ENCODE measurements around the gene DNAJC21.
"Not testable (repeated sequence)": the region's sequence is repeated elsewhere in the genome, so short reads cannot be mapped to it uniquely, and the experiment has no call there.

DNAJC21 gene

GRCh38 chr5:34929134-34929719, at the start of gene DNAJC21:
TSS of gene DNAJC21 (plus strand) at chr5:34929559. CDS start at chr5:34929820, 261 bp downstream.
- peak; percentile 97 for DNase-seq

GRCh38 chr5:34881246-34881645, 48.1 kb upstream of the DNAJC21 start:
- DNase-seq, result no peak

- DNase-seq, result no peak
These were observed 42.8 kb upstream of the DNAJC21 start for GRCh38 chr5:34886392-34887119.

- no peak for DNase-seq
These were observed 40.0 kb upstream of the DNAJC21 start for GRCh38 chr5:34889394-34889793.

- DNase-seq, result no peak
These were observed 37.4 kb upstream of the DNAJC21 start for GRCh38 chr5:34891981-34892380.

- DNase-seq, result no peak
These were observed 36.9 kb upstream of the DNAJC21 start for GRCh38 chr5:34892414-34892813.

- DNase-seq, result no peak
These were observed 34.6 kb upstream of the DNAJC21 start for GRCh38 chr5:34894716-34895115.

GRCh38 chr5:34895641-34896419, 33.5 kb upstream of the DNAJC21 start:
- no peak for DNase-seq

- no peak for DNase-seq
These were observed 31.7 kb upstream of the DNAJC21 start for GRCh38 chr5:34897646-34898045.

GRCh38 chr5:34898258-34898895, 31.0 kb upstream of the DNAJC21 start:
- DNase-seq, result peak; percentile 38

GRCh38 chr5:34899066-34899465, 30.3 kb upstream of the DNAJC21 start:
- DNase-seq, result no peak

- DNase-seq, result no peak
These were observed 28.7 kb upstream of the DNAJC21 start for GRCh38 chr5:34900652-34901051.

- DNase-seq, result no peak
These were observed 26.1 kb upstream of the DNAJC21 start for GRCh38 chr5:34903260-34903659.

- no peak for DNase-seq
These were observed 23.8 kb upstream of the DNAJC21 start for GRCh38 chr5:34905564-34905963.

- no peak for DNase-seq
These were observed 16.3 kb upstream of the DNAJC21 start for GRCh38 chr5:34913072-34913471.

- DNase-seq, result no peak
These were observed 14.7 kb upstream of the DNAJC21 start for GRCh38 chr5:34914671-34915138.

GRCh38 chr5:34915139-34915855, 14.1 kb upstream of the DNAJC21 start, which contains the start of the genes BRIX1 and RAD1:
TSS of gene BRIX1 (plus strand) at chr5:34915711. CDS start at chr5:34915739, 28 bp downstream.
TSS of gene RAD1 (minus strand) at chr5:34915504. CDS start at chr5:34914892, 612 bp downstream.
- DNase-seq, result peak; percentile 95

- DNase-seq, result no peak
These were observed 13.5 kb upstream of the DNAJC21 start for GRCh38 chr5:34915856-34916192.

- no peak for DNase-seq
These were observed 12.8 kb upstream of the DNAJC21 start for GRCh38 chr5:34916518-34916917.

- DNase-seq, result no peak
These were observed 11.3 kb upstream of the DNAJC21 start for GRCh38 chr5:34918025-34918424.

GRCh38 chr5:34919077-34919476, 10.3 kb upstream of the DNAJC21 start:
- DNase-seq, result no peak

- DNase-seq, result not testable (repeated sequence)
These were observed 6.1 kb upstream of the DNAJC21 start for GRCh38 chr5:34923256-34923655.

Data from NCI-H1417 treated with DMSO at 0.1 percent for 48 hours (cell line).